ENCODE measurements around the gene TMEM123. TPM values are rescaled to one million over a fixed set of nuclear protein-coding genes. Genes with fewer than 3 reads are reported as not detected.

Gene TMEM123
- total and polyA plus RNA-seq, 2 of the 13 experiments (the other 11 are each of a cell fraction or from before 2014, with no cell fraction given) = 365 to 2,761 TPM

- TF ChIP-seq STAT6 (CRISPR knock-in tag; IDR thresholded peaks at IDR 0.05; ENCODE audit: borderline replicate concordance) (no peak), ZKSCAN1 (IDR thresholded peaks at IDR 0.05; ENCODE audit: low read length) (no peak), MIER3 (CRISPR knock-in tag; IDR thresholded peaks at IDR 0.05; ENCODE audit: borderline replicate concordance) (peak; percentile 12; the same call in 1 of the 2 replicates), ATF7-NPFF (CRISPR knock-in tag; IDR thresholded peaks at IDR 0.05; ENCODE audit: low read depth) (no peak), AGO1 (IDR thresholded peaks at IDR 0.05; ENCODE audit: low read depth, low read length, poor library complexity, severe bottlenecking) (no peak), ZNF512 (CRISPR knock-in tag; IDR thresholded peaks at IDR 0.05) (no peak), ZFAT (CRISPR knock-in tag; conservative IDR thresholded peaks at IDR 0.05) (no peak), ONECUT2 (CRISPR knock-in tag; IDR thresholded peaks at IDR 0.05) (no peak), ZNF280D (CRISPR knock-in tag; IDR thresholded peaks at IDR 0.05) (no peak), SETDB1 (CRISPR knock-in tag; IDR thresholded peaks at IDR 0.05; ENCODE audit: borderline replicate concordance) (no peak), HDAC1 (CRISPR knock-in tag; IDR thresholded peaks at IDR 0.05) (peak; percentile 71), ZNF724P (CRISPR knock-in tag; IDR thresholded peaks at IDR 0.05; ENCODE audit: borderline replicate concordance) (no peak), HNRNPL (IDR thresholded peaks at IDR 0.05; ENCODE audit: low read depth, low read length) (no peak), HBP1 (CRISPR knock-in tag; IDR thresholded peaks at IDR 0.05; ENCODE audit: low read depth) (no peak), FOXP1 (IDR thresholded peaks at IDR 0.05) (no peak), FOXP1 (CRISPR knock-in tag; IDR thresholded peaks at IDR 0.05) (peak; percentile 47; the same call in 1 of the 2 replicates), ZNF816 (CRISPR knock-in tag; IDR thresholded peaks at IDR 0.05; ENCODE audit: borderline replicate concordance) (peak; percentile 85), HINFP (CRISPR knock-in tag; IDR thresholded peaks at IDR 0.05; ENCODE audit: low read depth) (no peak), DNMT3B (CRISPR knock-in tag; conservative IDR thresholded peaks at IDR 0.05) (no peak)
Observed at GRCh38 chr11:102452461-102453301, at the start of gene TMEM123 (continued).

Data from HepG2 (cell line).